Lower leg skin (tissue), 3 donors: ENCODE results near the gene ISG15.

Experiments
- CTCF ChIP-seq, 3 donors: fragments of 450-650 bp; IDR thresholded peaks; one replicate each; pipeline ENCODE4 v1.5.1; 2016; ENCODE audit warnings: antibody characterized with exemption in 3 of 3, mild to moderate bottlenecking in 3 of 3, moderate library complexity in 2 of 3
- POLR2A ChIP-seq, 2 donors: fragments of 450-650 bp; IDR thresholded peaks; one replicate each; pipeline ENCODE4 v1.6.1; 2016 to 2017; ENCODE audit warnings: antibody characterized with exemption in 2 of 2, mild to moderate bottlenecking in 1 of 2, moderate library complexity in 1 of 2

- TF ChIP-seq CTCF (IDR thresholded peaks at IDR 0.05) (no peak), POLR2A (IDR thresholded peaks at IDR 0.05) (no peak)
Measured at GRCh38 chr1:966135-966703, 47.1 kb upstream of the ISG15 start, which contains the start of gene PLEKHN1.
